HEK293T (cell line): Measurements from ENCODE around the gene DNAJA4.

ENCODE experiments used
- BHLHE40 ChIP-seq: fragments of 450-650 bp; IDR thresholded peaks from 2 replicates; pipeline ENCODE4 v1.6.1; 2016; ENCODE audit warnings: mild to moderate bottlenecking, moderate library complexity, borderline replicate concordance
- ELF4 ChIP-seq: fragments of 450-650 bp; IDR thresholded peaks from 2 replicates; pipeline ENCODE4 v1.6.1; 2017; ENCODE audit warnings: antibody characterized with exemption
- FOXM1 ChIP-seq: fragments of 450-650 bp; IDR thresholded peaks from 2 replicates; pipeline ENCODE4 v1.6.1; 2017; ENCODE audit warnings: mild to moderate bottlenecking, borderline replicate concordance
- PKNOX1 ChIP-seq: fragments of 450-650 bp; IDR thresholded peaks from 2 replicates; pipeline ENCODE4 v1.6.1; 2016
- SP1 ChIP-seq: fragments of 450-650 bp; IDR thresholded peaks from 2 replicates; pipeline ENCODE4 v1.6.1; 2017
- SUZ12 ChIP-seq: fragments of 450-650 bp; IDR thresholded peaks from 2 replicates; pipeline ENCODE4 v1.6.1; 2016; ENCODE audit warnings: mild to moderate bottlenecking
- TARDBP ChIP-seq: fragments of 450-650 bp; IDR thresholded peaks from 2 replicates; pipeline ENCODE4 v1.6.1; 2016
- ZNF384 ChIP-seq: fragments of 450-650 bp; IDR thresholded peaks from 2 replicates; pipeline ENCODE4 v1.6.1; 2016

- TF ChIP-seq BHLHE40 (no peak), ELF4 (no peak), ZNF384 (no peak), SUZ12 (no peak), SP1 (no peak), PKNOX1 (no peak), TARDBP (no peak), FOXM1 (no peak)
Observed at GRCh38 chr15:78220713-78221112, 43.6 kb upstream of the DNAJA4 start.
